Endothelial cell of umbilical vein (primary cell): ENCODE data around the gene MZB1.

Source experiments
- CTCF ChIP-seq, 2 donors: IDR thresholded peaks; 1 replicate in 1 of 2; 2 replicates in 1 of 2; pipeline ENCODE4 v1.5.1; 2011; ENCODE audit warnings: low read length in 2 of 2, mild to moderate bottlenecking in 2 of 2, moderate library complexity in 2 of 2, control low read depth in 1 of 2, inconsistent platforms in 1 of 2, low read depth in 1 of 2; ENCODE audit not compliant: insufficient read depth in 1 of 2; ENCODE audit errors: extremely low read depth in 1 of 2
- GATA2 ChIP-seq: IDR thresholded peaks from 2 replicates; pipeline ENCODE4 v1.7.0; 2011; ENCODE audit warnings: low read depth, mild to moderate bottlenecking, moderate library complexity, mixed read lengths, low read length; ENCODE audit not compliant: insufficient read length, insufficient read depth
- JUN ChIP-seq: IDR thresholded peaks from 2 replicates; pipeline ENCODE4 v1.6.1; 2011; ENCODE audit warnings: borderline replicate concordance, low read depth; ENCODE audit not compliant: insufficient read length, insufficient read depth
- MYC ChIP-seq: IDR thresholded peaks from one replicate; pipeline ENCODE4 v1.6.1; 2011; ENCODE audit warnings: mild to moderate bottlenecking, low read depth, low read length
- POLR2A ChIP-seq: IDR thresholded peaks from 2 replicates; pipeline ENCODE4 v1.6.1; 2012; ENCODE audit warnings: low read depth, mild to moderate bottlenecking, control low read depth, low read length
- POLR2AphosphoS5 ChIP-seq: IDR thresholded peaks from 2 replicates; pipeline ENCODE4 v1.6.1; 2012; ENCODE audit warnings: low read depth, mild to moderate bottlenecking, control low read depth, low read length, moderate library complexity; ENCODE audit not compliant: insufficient read depth

GRCh38 chr5:139435676-139436075 lies 46.0 kb upstream of the MZB1 start:
- TF ChIP-seq CTCF (IDR thresholded peaks at IDR 0.05; ENCODE audit: extremely low read depth in 1 of 2, insufficient read depth in 1 of 2, low read depth in 1 of 2, low read length in 2 of 2): no peak
- no peak for TF ChIP-seq GATA2
- TF ChIP-seq POLR2AphosphoS5: no peak
- no peak for TF ChIP-seq POLR2A
- TF ChIP-seq MYC: no peak
- no peak for TF ChIP-seq JUN
